Esophagus muscularis mucosa (tissue), 3 donors: ENCODE measurements around the gene PIK3CB.

Source experiments
- POLR2A ChIP-seq: fragments of 450-650 bp; IDR thresholded peaks from one replicate; pipeline ENCODE4 v1.6.1; 2017; ENCODE audit warnings: antibody characterized with exemption, moderate library complexity, mild to moderate bottlenecking, low read depth
- TF ChIP-seq, protein P1 (sequence below), 3 experiments: fragments of 200-600 bp in 2 of 3; fragments of 450-650 bp in 1 of 3; sonication (generic) in 2 of 3; IDR thresholded peaks; one replicate each; pipeline ENCODE4 v1.5.1; 2017 to 2019; ENCODE audit warnings: antibody characterized with exemption in 3 of 3, mild to moderate bottlenecking in 2 of 3, moderate library complexity in 1 of 3

DNA sequence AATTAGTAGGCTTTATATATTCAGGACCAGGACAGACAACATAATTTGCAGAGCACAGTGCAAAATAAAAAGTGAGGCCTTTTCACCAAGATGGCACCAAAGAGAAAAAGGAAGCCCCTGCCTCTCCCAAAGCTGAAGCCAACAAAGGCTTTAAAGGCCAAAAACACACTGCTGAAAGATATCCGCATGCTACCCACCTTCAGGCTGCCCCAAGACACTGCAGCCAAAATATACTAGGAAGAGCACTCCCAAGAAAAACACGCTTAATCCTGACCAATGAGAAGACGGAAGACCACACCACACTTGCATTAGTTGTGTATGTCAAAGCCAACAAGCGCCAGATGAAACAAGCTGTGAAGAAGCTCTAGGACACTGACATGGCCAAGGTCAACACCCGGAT is 38.0 kb downstream of the PIK3CB start:
- TF ChIP-seq, protein P1, sequence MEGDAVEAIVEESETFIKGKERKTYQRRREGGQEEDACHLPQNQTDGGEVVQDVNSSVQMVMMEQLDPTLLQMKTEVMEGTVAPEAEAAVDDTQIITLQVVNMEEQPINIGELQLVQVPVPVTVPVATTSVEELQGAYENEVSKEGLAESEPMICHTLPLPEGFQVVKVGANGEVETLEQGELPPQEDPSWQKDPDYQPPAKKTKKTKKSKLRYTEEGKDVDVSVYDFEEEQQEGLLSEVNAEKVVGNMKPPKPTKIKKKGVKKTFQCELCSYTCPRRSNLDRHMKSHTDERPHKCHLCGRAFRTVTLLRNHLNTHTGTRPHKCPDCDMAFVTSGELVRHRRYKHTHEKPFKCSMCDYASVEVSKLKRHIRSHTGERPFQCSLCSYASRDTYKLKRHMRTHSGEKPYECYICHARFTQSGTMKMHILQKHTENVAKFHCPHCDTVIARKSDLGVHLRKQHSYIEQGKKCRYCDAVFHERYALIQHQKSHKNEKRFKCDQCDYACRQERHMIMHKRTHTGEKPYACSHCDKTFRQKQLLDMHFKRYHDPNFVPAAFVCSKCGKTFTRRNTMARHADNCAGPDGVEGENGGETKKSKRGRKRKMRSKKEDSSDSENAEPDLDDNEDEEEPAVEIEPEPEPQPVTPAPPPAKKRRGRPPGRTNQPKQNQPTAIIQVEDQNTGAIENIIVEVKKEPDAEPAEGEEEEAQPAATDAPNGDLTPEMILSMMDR (IDR thresholded peaks at IDR 0.05) = no peak
- TF ChIP-seq POLR2A = no peak
